Stimulated activated CD4-positive, alpha-beta T cell treated with anti-CD3 and anti-CD28 coated beads, Interleukin-4, amount 100 ng/mL, for 1 hour (primary cell): ENCODE measurements around the gene LZTS2.

Source experiments
- DNase-seq: peaks from one replicate; pipeline ENCODE4 v3.0.0-alpha.2; 2020

Gene LZTS2

DNA sequence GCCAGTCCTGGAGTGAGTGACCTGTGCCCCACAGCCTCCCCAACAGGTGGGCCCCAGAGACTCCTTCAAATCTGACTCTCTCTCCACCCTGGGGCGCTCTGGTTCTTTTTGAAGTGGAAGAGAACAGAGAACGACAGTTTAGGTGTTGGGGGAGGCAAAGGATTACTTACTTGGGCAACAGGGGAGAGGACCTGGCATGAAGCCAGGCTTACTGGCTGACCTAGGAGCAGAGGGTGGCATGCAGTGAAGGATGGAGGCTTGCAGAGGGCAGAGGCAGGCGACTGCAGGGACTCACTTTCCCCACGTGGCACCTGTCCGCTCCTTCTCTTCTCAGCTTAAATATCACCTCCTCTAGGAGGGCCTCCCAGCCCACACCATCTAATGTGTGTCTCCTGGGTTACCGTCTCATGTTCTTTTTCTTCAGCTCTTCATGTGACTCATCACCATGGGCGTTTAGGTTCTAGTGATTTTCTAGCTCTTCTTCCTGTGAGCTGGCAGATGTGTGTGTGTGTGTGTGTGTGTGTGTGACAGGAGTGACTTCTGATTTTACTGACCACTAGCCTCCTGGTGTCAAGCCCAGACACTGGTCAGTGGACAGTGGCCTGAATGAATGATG, 15.5 kb downstream of the LZTS2 start:
- no peak for DNase-seq

GRCh38 chr10:101015582-101015973, 16.0 kb downstream of the LZTS2 start:
- no peak for DNase-seq

DNA sequence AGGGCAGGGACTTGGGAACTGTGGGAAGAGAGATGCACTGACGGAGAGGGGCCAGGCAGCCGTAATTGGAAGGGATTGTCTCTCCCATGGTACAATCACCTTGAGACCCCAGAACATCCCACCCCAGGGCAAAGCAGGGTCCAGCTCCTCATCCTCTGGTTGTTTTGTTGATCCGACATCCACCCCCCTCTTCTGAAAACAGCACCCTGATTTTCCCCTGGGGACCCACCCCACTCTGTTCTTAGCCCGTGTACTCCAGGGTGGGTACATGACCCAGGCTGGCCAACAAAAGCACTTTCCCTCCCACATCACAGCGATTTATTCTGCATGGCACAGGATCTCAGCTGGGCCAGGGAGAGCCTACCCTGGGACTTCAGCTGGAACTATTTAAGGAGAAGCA, 17.2 kb downstream of the LZTS2 start:
- no peak for DNase-seq

DNA sequence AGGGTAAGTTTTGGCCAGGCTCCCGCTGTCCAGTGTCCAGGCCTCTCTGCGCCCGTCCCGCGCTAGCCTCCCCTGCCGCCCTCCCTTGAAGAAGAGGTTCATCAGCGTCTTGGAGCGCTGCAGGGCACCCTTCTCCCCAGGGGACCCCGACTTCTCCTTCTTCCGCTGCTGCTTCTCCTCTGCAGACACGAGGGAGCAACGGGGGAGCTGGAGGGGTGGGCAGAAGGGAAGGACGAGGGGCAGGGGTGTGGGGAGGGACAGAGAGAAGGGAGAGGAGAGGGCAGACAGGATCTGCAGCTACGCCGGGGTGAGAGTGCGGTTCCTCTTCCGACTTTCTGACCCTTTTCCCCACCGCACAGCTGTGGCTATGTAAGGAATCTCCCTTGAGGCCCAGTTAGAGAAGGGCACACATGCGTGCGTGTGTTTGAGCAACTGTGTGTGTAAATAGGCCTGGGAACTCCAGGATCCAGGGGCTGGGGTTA, 18.6 kb downstream of the LZTS2 start:
- no peak for DNase-seq

- peak; percentile 77 for DNase-seq
These were observed 19.2 kb downstream of the LZTS2 start for GRCh38 chr10:101018600-101019439.

DNA sequence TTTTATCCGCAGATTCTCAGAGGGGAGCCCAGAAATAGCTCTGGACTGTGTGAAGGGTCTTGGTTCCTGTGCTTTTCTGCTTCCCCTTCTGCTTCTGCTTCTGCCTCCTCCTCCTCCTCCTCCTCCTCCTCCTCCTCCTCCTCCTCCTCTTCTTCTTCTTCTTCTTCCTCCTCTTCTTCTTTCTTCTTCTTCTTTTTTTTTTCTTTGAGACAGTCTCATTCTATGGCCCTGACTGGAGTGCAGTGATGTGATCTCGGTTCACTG, 19.8 kb downstream of the LZTS2 start:
- no peak for DNase-seq

- no peak for DNase-seq
These were observed 20.9 kb downstream of the LZTS2 start for GRCh38 chr10:101020427-101021075.

DNA sequence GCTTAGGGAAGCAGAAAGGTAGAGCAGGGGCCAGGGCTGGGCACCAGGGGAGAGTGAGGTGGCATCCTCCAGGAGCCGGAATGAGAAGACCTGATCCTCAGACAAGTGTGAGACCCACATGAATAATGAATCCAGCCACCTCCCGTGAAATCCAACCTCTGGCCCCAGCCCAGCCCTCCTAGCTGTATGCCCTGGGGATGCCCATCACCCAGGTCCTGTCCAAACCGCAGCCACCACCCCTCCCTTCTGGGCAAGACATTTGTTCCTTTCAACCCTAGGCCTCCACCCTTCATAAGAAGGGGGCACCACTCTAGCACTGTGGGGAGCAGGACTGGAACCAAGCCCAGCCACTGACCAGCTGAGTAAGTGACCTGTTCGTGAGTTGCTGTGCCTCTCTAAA, 21.6 kb downstream of the LZTS2 start:
- DNase-seq, result no peak

- DNase-seq, result no peak
These were observed 22.2 kb downstream of the LZTS2 start for GRCh38 chr10:101021692-101022251.

DNA sequence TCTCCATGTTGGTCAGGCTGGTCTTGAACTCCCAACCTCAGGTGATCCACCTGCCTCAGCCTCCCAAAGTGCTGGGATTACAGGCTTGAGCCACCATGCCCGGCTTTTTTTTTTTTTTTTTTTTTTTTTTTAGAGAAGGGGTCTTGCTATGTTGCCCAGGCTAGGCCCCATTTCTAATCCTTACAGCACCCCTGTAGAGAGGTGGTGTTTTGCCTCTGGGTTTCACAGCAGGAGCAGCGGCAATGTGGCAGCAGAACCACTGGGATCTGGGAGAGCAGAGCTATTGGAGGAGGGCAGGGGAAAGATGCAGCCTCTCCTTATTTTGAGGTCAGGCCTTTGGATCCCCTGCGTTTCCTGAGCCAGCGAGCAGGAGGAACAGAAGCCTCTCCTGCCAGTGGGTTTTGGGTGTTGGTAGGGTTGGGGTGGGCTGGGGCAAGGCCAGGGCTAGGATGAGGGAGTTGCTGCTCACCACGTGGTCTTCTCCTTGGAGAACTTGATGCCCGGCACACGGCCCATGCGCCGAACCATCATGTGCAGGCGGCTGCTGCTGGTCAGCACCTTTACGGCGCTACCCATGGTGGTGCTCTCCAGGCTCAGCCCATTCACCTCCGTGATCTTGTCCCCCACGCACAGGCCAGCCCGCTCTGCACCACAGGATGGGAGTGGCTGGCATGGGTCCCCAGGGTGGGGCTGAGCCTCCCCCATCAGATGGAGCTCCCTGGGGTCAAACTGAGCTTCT, 23.5 kb downstream of the LZTS2 start:
- no peak for DNase-seq

- DNase-seq, result no peak
These were observed 27.6 kb downstream of the LZTS2 start for GRCh38 chr10:101027106-101027720.

- DNase-seq, result no peak
These were observed 29.1 kb downstream of the LZTS2 start for GRCh38 chr10:101028446-101029337.

- no peak for DNase-seq
These were observed 30.1 kb downstream of the LZTS2 start for GRCh38 chr10:101029520-101030295.

DNA sequence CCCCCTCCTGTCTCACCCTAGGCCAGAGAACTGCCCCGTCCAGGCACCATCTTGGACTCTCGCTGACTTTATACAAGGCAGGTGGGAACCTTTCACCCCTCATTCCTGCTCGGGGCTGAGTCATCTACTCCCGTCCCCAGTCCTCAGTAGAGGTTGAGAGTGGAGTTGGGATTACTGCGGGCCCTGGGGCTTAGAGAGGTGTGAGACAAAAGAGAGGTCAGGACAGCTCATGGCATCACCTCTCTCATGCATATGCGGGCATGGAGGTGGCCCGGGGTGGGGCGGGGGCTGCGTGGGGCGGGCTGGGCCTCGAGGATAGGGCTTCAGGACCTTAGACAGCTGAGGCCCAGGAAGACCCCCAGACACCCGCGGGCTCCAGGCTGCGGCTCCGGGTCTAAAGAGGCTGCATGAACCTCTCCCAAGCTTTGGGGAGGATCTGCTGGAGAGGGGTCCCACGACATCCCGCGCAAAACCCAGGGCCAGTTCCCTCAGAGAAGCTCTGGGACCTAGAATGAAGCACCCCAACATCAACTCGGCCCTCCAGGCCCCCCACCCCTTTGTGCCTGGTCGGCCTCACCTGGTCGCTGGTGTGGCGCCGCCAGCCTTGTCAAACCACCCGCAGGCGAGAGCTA, 31.0 kb downstream of the LZTS2 start:
- no peak for DNase-seq

GRCh38 chr10:101031128-101031795, 31.7 kb downstream of the LZTS2 start, which contains the start of the genes PDZD7 and SFXN3:
PDZD7 (minus strand) TSS chr10:101031129; CDS start chr10:101030219, 910 bp downstream.
SFXN3 (plus strand) TSS chr10:101031234; CDS start chr10:101034695, 3,461 bp downstream.
- DNase-seq, result peak; percentile 99

DNA sequence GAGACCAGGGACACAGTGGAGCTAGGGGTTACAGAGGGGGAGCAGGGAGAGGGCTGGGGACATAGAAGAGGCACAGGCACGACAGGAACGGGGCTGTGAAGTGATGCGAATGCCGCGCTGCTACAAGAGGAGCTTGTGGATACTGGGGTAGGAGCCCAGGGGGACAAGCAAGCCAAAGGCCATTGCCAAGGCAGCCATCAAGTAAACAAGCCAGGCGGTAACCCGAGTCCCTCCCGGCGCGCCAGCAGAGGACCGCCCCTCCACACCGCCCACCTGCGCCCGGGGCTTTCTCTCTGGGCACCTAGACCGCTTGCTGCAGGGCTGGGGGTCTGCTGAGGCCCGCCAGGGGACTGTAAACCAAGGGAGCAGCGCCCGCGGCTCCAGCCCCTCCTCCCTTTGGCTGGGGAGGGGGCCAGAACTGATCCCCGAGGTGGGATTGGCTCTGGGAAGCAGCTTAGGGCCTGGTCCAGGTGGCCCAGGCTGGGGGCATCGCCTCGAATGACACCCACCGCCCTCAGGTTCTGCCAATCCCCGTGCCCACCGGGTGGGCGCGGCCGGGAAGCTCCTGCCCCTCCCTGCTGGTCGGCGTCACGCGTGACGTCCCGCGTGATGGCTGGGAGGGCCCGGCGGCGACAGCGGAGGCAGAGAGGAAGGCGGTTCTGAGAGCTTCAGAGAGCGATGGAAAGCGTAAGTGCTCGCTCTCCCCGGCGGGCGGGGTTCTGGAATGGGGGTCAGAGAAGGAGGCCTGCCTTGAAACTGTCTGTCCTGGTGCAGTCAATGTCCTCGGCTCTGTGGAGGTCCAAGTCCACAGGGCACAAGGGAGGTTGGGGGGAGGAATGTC, 32.4 kb downstream of the LZTS2 start:
- peak; percentile 74 for DNase-seq

- DNase-seq, result peak; percentile 38
These were observed 33.1 kb downstream of the LZTS2 start for GRCh38 chr10:101032637-101033224.

- DNase-seq, result no peak
These were observed 33.7 kb downstream of the LZTS2 start for GRCh38 chr10:101033276-101033675.
